Right lobe of liver (tissue), 6 donors: Measurements from ENCODE around the gene NR5A1. TPM values are rescaled to one million over a fixed set of nuclear protein-coding genes. Genes with fewer than 3 reads are reported as not detected.

ENCODE experiments used
- ATAC-seq, 4 donors: fragments of 200-7000 bp; cut with Tn5 transposase; one replicate each; pipeline ENCODE4 v1.9.1; 2020; ENCODE audit warnings: mild to moderate bottlenecking in 4 of 4, moderate library complexity in 4 of 4
- DNase-seq, 3 donors: peaks; one replicate each; pipeline ENCODE4 v3.0.0-alpha.2; 2020
- H3K27ac ChIP-seq, 3 donors: fragments of 200-600 bp; one replicate each; pipeline ENCODE4 v1.8.0; 2022
- H3K27me3 ChIP-seq, 2 donors: fragments of 200-600 bp; one replicate each; pipeline ENCODE4 v1.8.0; 2022
- H3K36me3 ChIP-seq, 4 donors: fragments of 200-600 bp; sonication (generic) in 1 of 4; one replicate each; pipeline versions ENCODE4 v1.5.1 to v1.8.0; 2017 to 2022; ENCODE audit warnings: control low read depth in 1 of 4
- H3K4me1 ChIP-seq, 4 donors: fragments of 200-600 bp; sonication (generic) in 1 of 4; one replicate each; pipeline versions ENCODE4 v1.5.1 to v1.8.0; 2017 to 2022; ENCODE audit warnings: control low read depth in 1 of 4
- H3K4me3 ChIP-seq, 3 donors: fragments of 200-600 bp; one replicate each; pipeline ENCODE4 v1.8.0; 2022
- H3K9me3 ChIP-seq, 4 donors: fragments of 200-600 bp; sonication (generic) in 1 of 4; one replicate each; pipeline versions ENCODE4 v1.5.1 to v1.8.0; 2017 to 2022; ENCODE audit warnings: control low read depth in 1 of 4
- POLR2A ChIP-seq: fragments of 450-650 bp; IDR thresholded peaks from one replicate; pipeline ENCODE4 v1.6.1; 2017; ENCODE audit warnings: antibody characterized with exemption, mild to moderate bottlenecking
- WGBS: methylation state at CpG from one replicate; pipeline ENCODE4 v1.1.6; 2018; ENCODE audit warnings: low coverage, low lambda C conversion rate; ENCODE audit not compliant: insufficient coverage; ENCODE audit errors: missing lambda C conversion rate; 5-methylcytosine and 5-hydroxymethylcytosine counted together
- intact Hi-C, 2 donors: fragments of 100-400 bp; cut with DNase I; formaldehyde crosslinking; loops; one replicate each; pipeline versions ENCODE4 v1.11.2 to v1.14.1; 2022
- total RNA-seq, 6 experiments: library from RNA; depleted of rRNA in 2 of 6; stranded (reverse); fragments of >200 nt in 2 of 6; fragmentation: NEBNext Ultra II Directional in 3 of 6; extraction: Animal tissue kit (Norgen Biotek cat#: 25700) in 3 of 6; gene quantifications; one replicate each; pipeline versions ENCODE4 v1.1.0 to v1.2.4, GENCODE V29; 2016 to 2023
- TF ChIP-seq, protein P1 (sequence below), 4 donors: fragments of 200-600 bp in 3 of 4; fragments of 450-650 bp in 1 of 4; IDR thresholded peaks; one replicate each; pipeline versions ENCODE4 v1.5.1 to v1.8.0; 2016 to 2022; ENCODE audit warnings: antibody characterized with exemption in 4 of 4, mild to moderate bottlenecking in 2 of 4
- donor health status: DM: no; HTN: yes; CAD: no.
- donor health status: DM: no; HTN: no; CAD: no.
- donor health status: DM: no; HTN: no; CAD: no.
- donor health status: DM: no; HTN: yes; CAD: no.
- donor health status: DM: no; HTN: yes; CAD: no.

Gene NR5A1
- total RNA-seq, 6 experiments from 2014 or later: 0.26 TPM; not detected in 5

GRCh38 chr9:124487260-124488182, 19.7 kb downstream of the NR5A1 start:
- Histone ChIP-seq H3K36me3 (no peaks in the 10 kb centered on the region), H3K4me3 (no peak overlapping the region), H3K27me3 (no peaks in the 10 kb centered on the region), H3K9me3 (no peaks in the 10 kb centered on the region), H3K27ac (no peak overlapping the region), H3K4me1 (no peaks in the 10 kb centered on the region)
- no peak for ATAC-seq
- TF ChIP-seq, protein P1, sequence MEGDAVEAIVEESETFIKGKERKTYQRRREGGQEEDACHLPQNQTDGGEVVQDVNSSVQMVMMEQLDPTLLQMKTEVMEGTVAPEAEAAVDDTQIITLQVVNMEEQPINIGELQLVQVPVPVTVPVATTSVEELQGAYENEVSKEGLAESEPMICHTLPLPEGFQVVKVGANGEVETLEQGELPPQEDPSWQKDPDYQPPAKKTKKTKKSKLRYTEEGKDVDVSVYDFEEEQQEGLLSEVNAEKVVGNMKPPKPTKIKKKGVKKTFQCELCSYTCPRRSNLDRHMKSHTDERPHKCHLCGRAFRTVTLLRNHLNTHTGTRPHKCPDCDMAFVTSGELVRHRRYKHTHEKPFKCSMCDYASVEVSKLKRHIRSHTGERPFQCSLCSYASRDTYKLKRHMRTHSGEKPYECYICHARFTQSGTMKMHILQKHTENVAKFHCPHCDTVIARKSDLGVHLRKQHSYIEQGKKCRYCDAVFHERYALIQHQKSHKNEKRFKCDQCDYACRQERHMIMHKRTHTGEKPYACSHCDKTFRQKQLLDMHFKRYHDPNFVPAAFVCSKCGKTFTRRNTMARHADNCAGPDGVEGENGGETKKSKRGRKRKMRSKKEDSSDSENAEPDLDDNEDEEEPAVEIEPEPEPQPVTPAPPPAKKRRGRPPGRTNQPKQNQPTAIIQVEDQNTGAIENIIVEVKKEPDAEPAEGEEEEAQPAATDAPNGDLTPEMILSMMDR (IDR thresholded peaks at IDR 0.05): no peak
- no peak for TF ChIP-seq POLR2A
- intact Hi-C loops: no loop called here
- WGBS: 41% methylated on average over 20 of the region's 40 CpGs
- no peak for DNase-seq

GRCh38 chr9:124486778-124487259, 20.4 kb downstream of the NR5A1 start:
- intact Hi-C loops: no loop called here
- no peak overlapping the region for H3K27ac ChIP-seq
- H3K36me3 ChIP-seq: no peaks in the 10 kb centered on the region
- no peak for DNase-seq
- WGBS: 0% methylated on average over 1 of the region's 17 CpGs
- no peaks in the 10 kb centered on the region for H3K9me3 ChIP-seq
- H3K4me1 ChIP-seq: no peaks in the 10 kb centered on the region
- TF ChIP-seq POLR2A: no peak
- TF ChIP-seq, protein P1 (IDR thresholded peaks at IDR 0.05): no peak
- no peak overlapping the region for H3K4me3 ChIP-seq
- ATAC-seq: no peak
- H3K27me3 ChIP-seq: no peaks in the 10 kb centered on the region

- intact Hi-C loops: no loop called here
- Histone ChIP-seq H3K4me1 (no peaks in the 10 kb centered on the region), H3K9me3 (no peaks in the 10 kb centered on the region), H3K27me3 (no peaks in the 10 kb centered on the region), H3K27ac (no peak overlapping the region), H3K4me3 (no peak overlapping the region), H3K36me3 (no peaks in the 10 kb centered on the region)
- ATAC-seq (no peak), DNase-seq (no peak)
- no peak for TF ChIP-seq POLR2A
- TF ChIP-seq, protein P1 (IDR thresholded peaks at IDR 0.05): no peak
- 40% methylated on average over 1 of the region's 15 CpGs for WGBS
Measured at GRCh38 chr9:124485936-124486335, 21.3 kb downstream of the NR5A1 start.

GRCh38 chr9:124485201-124485600, 22.0 kb downstream of the NR5A1 start:
- DNase-seq (no peak), ATAC-seq (no peak)
- H3K4me3 ChIP-seq: no peak overlapping the region
- no peaks in the 10 kb centered on the region for H3K27me3 ChIP-seq
- 58% methylated on average over 6 of the region's 13 CpGs for WGBS
- no peaks in the 10 kb centered on the region for H3K4me1 ChIP-seq
- no peaks in the 10 kb centered on the region for H3K9me3 ChIP-seq
- H3K27ac ChIP-seq: no peak overlapping the region
- H3K36me3 ChIP-seq: no peaks in the 10 kb centered on the region
- TF ChIP-seq POLR2A: no peak
- TF ChIP-seq, protein P1 (IDR thresholded peaks at IDR 0.05): no peak
- intact Hi-C loops: no loop called here
